ENCODE measurements around the gene PREX1.
A peak's percentile ranks its signal among the peaks of the same experiment; 100 is the strongest.
"Not testable (repeated sequence)": the region's sequence is repeated elsewhere in the genome, so short reads cannot be mapped to it uniquely, and the experiment has no call there.

The PREX1 gene

DNA sequence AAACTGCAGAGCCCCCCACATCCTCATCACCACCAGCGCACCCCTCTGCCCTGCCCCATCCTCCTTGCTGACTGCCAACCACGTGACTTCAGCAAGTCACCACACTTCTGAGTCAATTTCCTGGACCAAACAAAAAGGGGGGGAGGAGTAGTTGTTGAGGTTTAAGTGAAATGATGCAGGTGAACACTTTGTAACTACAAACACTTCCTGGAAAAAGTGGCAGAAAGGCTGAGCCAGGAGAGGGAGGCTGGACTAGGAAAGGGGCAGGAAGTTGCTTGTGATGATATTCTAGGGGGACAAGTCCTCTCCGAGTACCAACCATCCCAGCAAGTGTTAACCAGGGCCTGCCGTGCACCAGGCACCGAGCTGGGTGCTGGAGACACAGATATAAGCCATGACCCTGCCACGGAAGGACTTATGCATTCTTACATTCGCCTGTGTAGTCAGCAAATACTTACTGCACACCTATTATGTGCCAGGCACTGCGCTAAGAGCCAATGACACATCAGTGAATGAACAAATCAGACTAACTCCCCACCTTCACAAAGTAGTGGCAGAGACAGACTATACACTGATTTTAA is 67.3 kb downstream of the PREX1 start:
- Histone ChIP-seq H3K9me3 (ENCODE audit: control extremely low read depth in 1 of 5, control insufficient read depth in 4 of 5, insufficient read depth in 2 of 5, low read depth in 1 of 5, low read length in 4 of 5) (peaks cover 0 to 6% (median 0%) of the 10 kb centered on the region in 5 experiments), H3K4me1 (ENCODE audit: control extremely low read depth in 1 of 4, control insufficient read depth in 4 of 4, insufficient read depth in 4 of 4, low read length in 3 of 4) (peaks cover 25 to 70% (median 63%) of the 10 kb centered on the region in 4 experiments), H3K27me3 (replicated peaks in 2 of 5; ENCODE audit: control insufficient read depth in 4 of 5, insufficient read depth in 5 of 5, low read length in 4 of 5) (no peaks in the 10 kb centered on the region), H3K27ac (ENCODE audit: insufficient read depth in 1 of 2, low read depth in 1 of 2, low read length in 2 of 2, poor library complexity in 1 of 2, severe bottlenecking in 2 of 2) (peak overlapping the region; percentile 58 to 82), H3K36me3 (ENCODE audit: control insufficient read depth in 4 of 4, insufficient read depth in 4 of 4, low read length in 3 of 4) (peaks cover 0 to 13% (median under 1%) of the 10 kb centered on the region in 4 experiments), H3K4me3 (ENCODE audit: control insufficient read depth in 1 of 7, extremely low read depth in 1 of 7, insufficient read depth in 4 of 7, low read depth in 2 of 7, low read length in 6 of 7) (peak overlapping the region in 4 of 7 experiments; percentile 1 to 56 (median 32))
- WGBS (ENCODE audit: insufficient coverage), result 5% methylated on average over 3 of the region's 8 CpGs
- CTCF ChIA-PET, result interaction anchor here (1.1 to 3.0 kb wide), 2 partner anchors 10 to 14 kb away, joined by 3 to 15 read pairs; no protein-coding TSS in a partner anchor
- peak; percentile 88 to 97 (median 95) for DNase-seq
- POLR2A ChIA-PET, result interaction anchor here (0.6 to 1.6 kb wide), 2 partner anchors 13 to 161 kb away, joined by 3 to 5 read pairs; no protein-coding TSS in a partner anchor

DNA sequence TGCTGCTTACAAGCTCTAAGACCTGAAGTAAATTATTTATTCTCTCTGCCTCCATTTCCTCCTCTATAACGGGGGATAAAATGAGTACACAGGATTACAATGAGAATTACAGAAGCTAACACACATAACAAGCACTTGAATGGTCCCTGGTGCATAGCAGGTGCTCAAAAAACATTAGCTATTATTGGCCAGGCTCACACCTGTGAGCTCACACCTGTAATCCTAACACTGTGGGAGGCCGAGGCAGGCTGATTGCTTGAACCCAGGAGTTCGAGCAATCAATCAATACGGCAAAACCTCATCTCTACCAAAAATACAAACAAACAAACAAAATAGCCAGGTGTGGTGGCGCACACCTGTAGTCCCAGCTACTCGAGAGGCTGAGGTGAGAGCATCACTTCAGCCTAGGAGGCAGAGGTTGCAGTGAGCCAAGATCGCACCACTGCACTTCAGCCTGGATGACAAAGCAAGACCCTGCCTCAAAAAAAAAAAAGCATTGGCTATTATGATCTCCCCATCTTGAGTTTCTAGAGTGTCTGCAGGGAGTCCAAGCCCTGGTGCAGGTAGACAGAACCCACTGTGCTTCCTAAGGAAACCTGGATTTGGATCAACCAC is 68.1 kb downstream of the PREX1 start:
- ChIA-PET POLR2A (interaction anchor here (1.6 kb wide), 1 partner anchor 13 kb away, joined by 5 read pairs; no protein-coding TSS in a partner anchor), CTCF (interaction anchor here (0.9 to 3.0 kb wide), 3 partner anchors 9 to 21 kb away, joined by 3 to 15 read pairs (median 3); no protein-coding TSS in a partner anchor)
- WGBS (ENCODE audit: insufficient coverage), result 91% methylated on average over 4 of the region's 7 CpGs
- H3K27ac ChIP-seq (ENCODE audit: insufficient read depth in 1 of 2, low read depth in 1 of 2, low read length in 2 of 2, poor library complexity in 1 of 2, severe bottlenecking in 2 of 2), result peak overlapping the region; percentile 17 to 82
- peak overlapping the region in 3 of 7 experiments; percentile 13 to 56 (median 37) for H3K4me3 ChIP-seq (ENCODE audit: control insufficient read depth in 1 of 7, extremely low read depth in 1 of 7, insufficient read depth in 4 of 7, low read depth in 2 of 7, low read length in 6 of 7)
- H3K36me3 ChIP-seq (ENCODE audit: control insufficient read depth in 4 of 4, insufficient read depth in 4 of 4, low read length in 3 of 4), result peaks cover 0 to 13% (median 3%) of the 10 kb centered on the region in 4 experiments
- peaks cover 0 to 11% (median 0%) of the 10 kb centered on the region in 5 experiments for H3K9me3 ChIP-seq (ENCODE audit: control extremely low read depth in 1 of 5, control insufficient read depth in 4 of 5, insufficient read depth in 2 of 5, low read depth in 1 of 5, low read length in 4 of 5)
- H3K4me1 ChIP-seq (ENCODE audit: control extremely low read depth in 1 of 4, control insufficient read depth in 4 of 4, insufficient read depth in 4 of 4, low read length in 3 of 4), result peaks cover 25 to 66% (median 61%) of the 10 kb centered on the region in 4 experiments
- DNase-seq, result no peak
- no peaks in the 10 kb centered on the region for H3K27me3 ChIP-seq (replicated peaks in 2 of 5; ENCODE audit: control insufficient read depth in 4 of 5, insufficient read depth in 5 of 5, low read length in 4 of 5)

DNA sequence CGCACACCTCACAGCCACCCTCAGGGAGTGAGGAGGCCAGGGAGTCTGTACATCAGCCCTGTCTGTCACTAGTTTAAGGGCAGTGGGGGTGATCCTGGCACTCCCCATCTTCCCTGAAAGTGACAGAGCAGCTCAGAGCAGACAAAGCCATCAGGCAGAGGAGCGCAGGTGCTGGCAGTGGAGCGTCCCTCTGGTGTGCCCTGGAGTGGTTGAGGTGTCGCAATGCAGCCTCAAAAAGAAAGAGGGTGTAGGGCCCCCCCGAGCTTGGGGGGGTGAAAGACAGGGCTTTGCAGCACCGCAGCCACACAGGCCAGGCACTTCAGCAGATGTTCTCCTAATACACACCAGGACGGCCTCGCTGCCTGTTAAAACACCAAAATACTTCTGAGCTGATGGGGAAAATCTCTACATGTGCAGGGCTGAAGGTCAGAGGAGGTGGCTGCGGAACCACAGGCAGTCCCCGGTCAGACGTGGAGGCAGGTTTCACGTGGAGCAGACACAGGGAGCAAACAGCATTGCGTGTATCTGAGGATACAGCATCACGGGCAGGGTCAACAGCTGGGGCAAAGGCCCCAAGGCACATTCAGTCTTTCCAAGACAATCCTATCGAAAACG is 69.5 kb downstream of the PREX1 start:
- Histone ChIP-seq H3K4me1 (ENCODE audit: control extremely low read depth in 1 of 4, control insufficient read depth in 4 of 4, insufficient read depth in 4 of 4, low read length in 3 of 4) (peaks cover 25 to 60% (median 56%) of the 10 kb centered on the region in 4 experiments), H3K4me3 (ENCODE audit: control insufficient read depth in 1 of 7, extremely low read depth in 1 of 7, insufficient read depth in 4 of 7, low read depth in 2 of 7, low read length in 6 of 7) (peak overlapping the region in 1 of 7 experiments; percentile 11), H3K36me3 (ENCODE audit: control insufficient read depth in 4 of 4, insufficient read depth in 4 of 4, low read length in 3 of 4) (peaks cover 1 to 13% (median 3%) of the 10 kb centered on the region in 4 experiments), H3K27me3 (replicated peaks in 2 of 5; ENCODE audit: control insufficient read depth in 4 of 5, insufficient read depth in 5 of 5, low read length in 4 of 5) (no peaks in the 10 kb centered on the region), H3K27ac (ENCODE audit: insufficient read depth in 1 of 2, low read depth in 1 of 2, low read length in 2 of 2, poor library complexity in 1 of 2, severe bottlenecking in 2 of 2) (peak overlapping the region in 1 of 2 experiments; percentile 49), H3K9me3 (ENCODE audit: control extremely low read depth in 1 of 5, control insufficient read depth in 4 of 5, insufficient read depth in 2 of 5, low read depth in 1 of 5, low read length in 4 of 5) (peaks cover 0 to 11% (median 0%) of the 10 kb centered on the region in 5 experiments)
- DNase-seq, result peak in 1 of 3 donors; percentile 47
- ChIA-PET CTCF (no interaction called here), POLR2A (interaction anchor here (0.9 kb wide), 1 partner anchor 12 kb away, joined by 3 read pairs; no protein-coding TSS in a partner anchor)
- WGBS (ENCODE audit: insufficient coverage), result 88% methylated on average over 16 of the region's 16 CpGs

DNA sequence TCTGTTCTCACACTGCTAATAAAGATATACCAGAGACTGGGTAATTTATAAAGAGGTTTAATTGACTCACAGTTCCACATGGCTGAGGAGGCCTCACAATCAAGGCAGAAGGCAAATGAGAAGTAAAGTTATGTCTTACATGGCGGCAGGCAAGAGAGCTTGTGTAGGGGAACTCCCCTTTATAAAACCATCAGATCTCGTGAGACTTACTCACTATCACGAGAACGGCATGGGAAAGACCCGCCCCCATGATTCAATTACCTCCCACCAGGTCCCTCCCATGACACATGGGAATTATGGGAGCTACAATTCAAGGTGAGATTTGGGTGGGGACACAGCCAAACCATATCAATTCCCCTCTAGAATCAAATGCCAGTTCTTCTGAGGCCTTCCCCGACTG is 71.0 kb downstream of the PREX1 start:
- H3K27me3 ChIP-seq (replicated peaks in 2 of 5; ENCODE audit: control insufficient read depth in 4 of 5, insufficient read depth in 5 of 5, low read length in 4 of 5); POLR2A ChIA-PET; H3K4me3 ChIP-seq (ENCODE audit: control insufficient read depth in 1 of 7, extremely low read depth in 1 of 7, insufficient read depth in 4 of 7, low read depth in 2 of 7, low read length in 6 of 7); H3K27ac ChIP-seq (ENCODE audit: insufficient read depth in 1 of 2, low read depth in 1 of 2, low read length in 2 of 2, poor library complexity in 1 of 2, severe bottlenecking in 2 of 2); DNase-seq: not testable (repeated sequence)
- Histone ChIP-seq H3K4me1 (ENCODE audit: control extremely low read depth in 1 of 4, control insufficient read depth in 4 of 4, insufficient read depth in 4 of 4, low read length in 3 of 4) (peaks cover 25 to 60% (median 55%) of the 10 kb centered on the region in 4 experiments), H3K9me3 (ENCODE audit: control extremely low read depth in 1 of 5, control insufficient read depth in 4 of 5, insufficient read depth in 2 of 5, low read depth in 1 of 5, low read length in 4 of 5) (peaks cover 0 to 11% (median 0%) of the 10 kb centered on the region in 5 experiments), H3K36me3 (ENCODE audit: control insufficient read depth in 4 of 4, insufficient read depth in 4 of 4, low read length in 3 of 4) (peaks cover 3 to 13% (median 4%) of the 10 kb centered on the region in 4 experiments)
- CTCF ChIA-PET, result interaction anchor here (1.0 kb wide), 1 partner anchor 41 kb away, joined by 3 read pairs; no protein-coding TSS in a partner anchor
- WGBS (ENCODE audit: insufficient coverage), result 83% methylated on average over 1 of the region's 6 CpGs

DNA sequence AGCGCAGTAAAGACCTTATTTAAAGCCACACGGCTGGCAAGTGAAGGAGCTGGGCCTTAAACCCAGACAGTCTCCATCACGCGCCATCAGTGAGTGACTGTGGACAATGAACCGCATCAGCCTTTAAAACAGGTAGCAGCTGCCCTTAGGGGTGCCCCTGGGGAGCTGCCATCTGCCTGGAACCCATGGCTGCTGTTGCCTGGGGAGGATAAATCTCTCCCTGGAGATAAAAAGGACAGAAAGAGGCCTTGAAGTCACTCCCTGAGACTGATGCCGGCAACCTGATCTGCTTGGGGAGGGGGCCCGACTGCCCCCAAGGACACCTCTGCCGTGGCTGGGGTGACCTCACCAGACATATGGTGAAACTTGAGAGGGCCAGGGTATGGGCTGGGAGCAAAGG is 73.5 kb downstream of the PREX1 start:
- Histone ChIP-seq H3K9me3 (ENCODE audit: control extremely low read depth in 1 of 5, control insufficient read depth in 4 of 5, insufficient read depth in 2 of 5, low read depth in 1 of 5, low read length in 4 of 5) (peaks cover 0 to 11% (median 0%) of the 10 kb centered on the region in 5 experiments), H3K4me1 (ENCODE audit: control extremely low read depth in 1 of 4, control insufficient read depth in 4 of 4, insufficient read depth in 4 of 4, low read length in 3 of 4) (peaks cover 12 to 60% (median 51%) of the 10 kb centered on the region in 4 experiments), H3K27me3 (replicated peaks in 2 of 5; ENCODE audit: control insufficient read depth in 4 of 5, insufficient read depth in 5 of 5, low read length in 4 of 5) (no peaks in the 10 kb centered on the region), H3K27ac (ENCODE audit: insufficient read depth in 1 of 2, low read depth in 1 of 2, low read length in 2 of 2, poor library complexity in 1 of 2, severe bottlenecking in 2 of 2) (no peak overlapping the region), H3K4me3 (ENCODE audit: control insufficient read depth in 1 of 7, extremely low read depth in 1 of 7, insufficient read depth in 4 of 7, low read depth in 2 of 7, low read length in 6 of 7) (no peak overlapping the region), H3K36me3 (ENCODE audit: control insufficient read depth in 4 of 4, insufficient read depth in 4 of 4, low read length in 3 of 4) (peaks cover 3 to 13% (median 4%) of the 10 kb centered on the region in 4 experiments)
- DNase-seq, result no peak
- CTCF ChIA-PET, result interaction anchor here (0.6 to 0.9 kb wide), 4 partner anchors 16 to 82 kb away, joined by 3 read pairs; no protein-coding TSS in a partner anchor
- WGBS (ENCODE audit: insufficient coverage), result 97% methylated on average over 8 of the region's 8 CpGs
- POLR2A ChIA-PET, result interaction anchor here (0.6 kb wide), 1 partner anchor 25 kb away, joined by 3 read pairs; no protein-coding TSS in a partner anchor

DNA sequence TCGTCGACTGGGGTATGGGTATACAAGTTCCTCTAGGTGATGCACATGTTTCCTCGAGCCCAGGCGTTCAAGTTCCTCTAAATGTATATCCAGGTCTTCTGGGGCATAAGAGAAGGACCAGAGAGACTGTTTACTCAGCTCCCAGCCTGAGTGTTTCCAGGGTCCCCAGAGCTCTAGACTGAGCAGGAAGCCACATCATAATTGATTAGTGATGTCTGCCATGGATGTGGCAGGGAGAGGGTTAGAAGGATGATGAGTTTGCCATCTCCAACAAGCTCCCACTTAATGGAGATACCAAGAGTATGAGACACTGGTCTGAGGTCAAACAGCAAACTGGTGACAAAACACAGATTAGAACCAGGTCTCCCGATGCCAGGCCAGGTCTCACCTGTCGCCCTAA is 74.8 kb downstream of the PREX1 start:
- DNase-seq, result no peak
- Histone ChIP-seq H3K4me1 (ENCODE audit: control extremely low read depth in 1 of 4, control insufficient read depth in 4 of 4, insufficient read depth in 4 of 4, low read length in 3 of 4) (peaks cover 13 to 60% (median 51%) of the 10 kb centered on the region in 4 experiments), H3K27ac (ENCODE audit: insufficient read depth in 1 of 2, low read depth in 1 of 2, low read length in 2 of 2, poor library complexity in 1 of 2, severe bottlenecking in 2 of 2) (no peak overlapping the region), H3K36me3 (ENCODE audit: control insufficient read depth in 4 of 4, insufficient read depth in 4 of 4, low read length in 3 of 4) (peaks cover 3 to 12% (median 4%) of the 10 kb centered on the region in 4 experiments), H3K27me3 (replicated peaks in 2 of 5; ENCODE audit: control insufficient read depth in 4 of 5, insufficient read depth in 5 of 5, low read length in 4 of 5) (no peaks in the 10 kb centered on the region), H3K4me3 (ENCODE audit: control insufficient read depth in 1 of 7, extremely low read depth in 1 of 7, insufficient read depth in 4 of 7, low read depth in 2 of 7, low read length in 6 of 7) (no peak overlapping the region), H3K9me3 (ENCODE audit: control extremely low read depth in 1 of 5, control insufficient read depth in 4 of 5, insufficient read depth in 2 of 5, low read depth in 1 of 5, low read length in 4 of 5) (peaks cover 0 to 11% (median 0%) of the 10 kb centered on the region in 5 experiments)
- 82% methylated on average over 4 of the region's 6 CpGs for WGBS (ENCODE audit: insufficient coverage)
- POLR2A ChIA-PET, result no interaction called here
- CTCF ChIA-PET, result interaction anchor here (1.3 to 4.2 kb wide), 2 partner anchors 21 to 35 kb away, joined by 3 to 13 read pairs; no protein-coding TSS in a partner anchor

Data from common myeloid progenitor, CD34-positive (primary cell).